ENCODE measurements around the gene VWA5B2.

VWA5B2 gene
- 0 to 0.13 reads per million in 2 donors for total RNA-seq

- peak; percentile 52 to 71 (median 68) for DNase-seq
Measured at GRCh38 chr3:184229394-184230080, at the start of gene VWA5B2. Gene VWA5B2, plus strand, starts transcription at chr3:184229585. Its CDS starts 944 bp downstream, at chr3:184230529.

- no peak for DNase-seq
Measured at GRCh38 chr3:184180165-184180564, 49.2 kb upstream of the VWA5B2 start.

GRCh38 chr3:184181596-184181995, 47.8 kb upstream of the VWA5B2 start:
- no peak for DNase-seq

- DNase-seq: no peak
Measured at GRCh38 chr3:184183679-184184078, 45.7 kb upstream of the VWA5B2 start.

GRCh38 chr3:184184546-184185230, 44.7 kb upstream of the VWA5B2 start:
- no peak for DNase-seq

- DNase-seq: peak; percentile 99 to 100 (median 99)
Measured at GRCh38 chr3:184185461-184186183, 43.8 kb upstream of the VWA5B2 start.

GRCh38 chr3:184186184-184186901, 43.0 kb upstream of the VWA5B2 start, which contains the start of gene ABCF3:
Gene ABCF3, plus strand, starts transcription at chr3:184186199. Its CDS starts 9 bp downstream, at chr3:184186208.
- peak in 1 of 5 experiments; percentile 40 for DNase-seq

GRCh38 chr3:184186902-184187207, 42.5 kb upstream of the VWA5B2 start:
- DNase-seq: no peak

- DNase-seq: no peak
Measured at GRCh38 chr3:184188080-184188479, 41.3 kb upstream of the VWA5B2 start.

GRCh38 chr3:184189421-184189820, 40.0 kb upstream of the VWA5B2 start:
- no peak for DNase-seq

- no peak for DNase-seq
Measured at GRCh38 chr3:184192889-184193288, 36.5 kb upstream of the VWA5B2 start.

- DNase-seq: no peak
Measured at GRCh38 chr3:184193991-184194539, 35.3 kb upstream of the VWA5B2 start.

- no peak for DNase-seq
Measured at GRCh38 chr3:184196536-184196935, 32.8 kb upstream of the VWA5B2 start.

- DNase-seq: no peak
Measured at GRCh38 chr3:184198509-184198908, 30.9 kb upstream of the VWA5B2 start.

GRCh38 chr3:184200825-184201224, 28.6 kb upstream of the VWA5B2 start:
- DNase-seq: no peak

- DNase-seq: no peak
Measured at GRCh38 chr3:184203526-184203925, 25.9 kb upstream of the VWA5B2 start.

- no peak for DNase-seq
Measured at GRCh38 chr3:184209146-184209923, 20.1 kb upstream of the VWA5B2 start.

- no peak for DNase-seq
Measured at GRCh38 chr3:184211297-184211696, 18.1 kb upstream of the VWA5B2 start.

- no peak for DNase-seq
Measured at GRCh38 chr3:184211718-184212117, 17.7 kb upstream of the VWA5B2 start.

- DNase-seq: no peak
Measured at GRCh38 chr3:184218814-184219213, 10.6 kb upstream of the VWA5B2 start.

GRCh38 chr3:184222521-184222920, 6.9 kb upstream of the VWA5B2 start:
- no peak for DNase-seq

GRCh38 chr3:184223946-184224345, 5.4 kb upstream of the VWA5B2 start:
- no peak for DNase-seq
